B cell (primary cell): ENCODE measurements around the gene RNF126. TPM values are rescaled to one million over a fixed set of nuclear protein-coding genes. Genes with fewer than 3 reads are reported as not detected.
A peak's percentile ranks its signal among the peaks of the same experiment; 100 is the strongest.

Source experiments
- ATAC-seq: fragments of 200-7000 bp; cut with Tn5 transposase; one replicate; pipeline ENCODE4 v1.10.0; 2021; ENCODE audit warnings: low read depth, mild to moderate bottlenecking, moderate number of reproducible peaks, moderate library complexity
- CTCF ChIA-PET: fragments of 350-600 bp; sonication (Branson Sonifier 250); formaldehyde crosslinking; loops from one replicate; lab custom pipeline; 2021; ENCODE audit warnings: antibody characterized with exemption, inconsistent platforms; lab: Charles Lee
- POLR2A ChIA-PET: fragments of 350-600 bp; sonication (Branson Sonifier 250); formaldehyde crosslinking; loops from one replicate; lab custom pipeline; 2021; ENCODE audit warnings: antibody characterized with exemption; lab: Charles Lee
- DNase-seq: peaks from one replicate; pipeline ENCODE4 v3.0.0; 2013
- H2AFZ ChIP-seq: 2 replicates; pipeline ENCODE4 v1.6.1; 2012; ENCODE audit warnings: mild to moderate bottlenecking, low read depth, low read length; ENCODE audit not compliant: insufficient read depth, poor library complexity, severe bottlenecking
- H3K27ac ChIP-seq, 2 donors: 1 replicate in 1 of 2; 2 replicates in 1 of 2; pipeline ENCODE4 v1.5.1; 2012 to 2013; ENCODE audit warnings: low read length in 2 of 2, mild to moderate bottlenecking in 2 of 2, moderate library complexity in 1 of 2
- H3K27me3 ChIP-seq, 4 experiments: fragments of 200-600 bp in 1 of 4; sonication (generic) in 1 of 4; replicated peaks in 1 of 4; 1 replicate in 2 of 4; 2 replicates in 2 of 4; pipeline versions ENCODE4 v1.6.1 to v1.7.0; 2013 to 2016; ENCODE audit warnings: low read length in 3 of 4, mild to moderate bottlenecking in 2 of 4, mixed read lengths in 1 of 4, moderate library complexity in 1 of 4; ENCODE audit not compliant: insufficient read depth in 4 of 4, control insufficient read depth in 3 of 4; ENCODE audit errors: control extremely low read depth in 1 of 4
- H3K36me3 ChIP-seq, 2 experiments: replicated peaks in 1 of 2; 1 replicate in 1 of 2; 2 replicates in 1 of 2; pipeline versions ENCODE4 v1.6.1 to v1.7.1; 2013; ENCODE audit warnings: low read length in 1 of 2; ENCODE audit not compliant: insufficient read depth in 2 of 2, control insufficient read depth in 1 of 2; ENCODE audit errors: control extremely low read depth in 1 of 2, extremely low read depth in 1 of 2
- H3K4me1 ChIP-seq, 2 donors: fragments of 200-600 bp in 1 of 2; sonication (generic) in 1 of 2; 1 replicate in 1 of 2; 2 replicates in 1 of 2; pipeline versions ENCODE4 v1.5.1 to v1.6.1; 2013 to 2017; ENCODE audit warnings: low read length in 2 of 2; ENCODE audit not compliant: control insufficient read depth in 2 of 2, insufficient read depth in 2 of 2
- H3K4me2 ChIP-seq: replicated peaks from 2 replicates; pipeline ENCODE3; 2012; ENCODE audit warnings: mild to moderate bottlenecking, low read depth, low read length; ENCODE audit not compliant: poor library complexity, severe bottlenecking
- H3K4me3 ChIP-seq, 5 experiments: fragments of 200-600 bp in 1 of 5; sonication (generic) in 1 of 5; 1 replicate in 3 of 5; 2 replicates in 2 of 5; pipeline versions ENCODE4 v1.5.1 to v1.7.0; 2011 to 2016; ENCODE audit warnings: low read length in 4 of 5, mild to moderate bottlenecking in 4 of 5, low read depth in 2 of 5, control low read depth in 1 of 5, moderate library complexity in 1 of 5; ENCODE audit not compliant: insufficient read depth in 1 of 5; ENCODE audit errors: control extremely low read depth in 1 of 5, extremely low read depth in 1 of 5
- H3K79me2 ChIP-seq: fragments of 200-600 bp; sonication (generic); one replicate; pipeline ENCODE4 v1.6.0; 2016; ENCODE audit warnings: low read length; ENCODE audit not compliant: control insufficient read depth, insufficient read depth
- H3K9ac ChIP-seq: fragments of 200-600 bp; sonication (generic); 2 replicates; pipeline ENCODE4 v1.6.1; 2017; ENCODE audit warnings: mild to moderate bottlenecking, low read length, moderate library complexity
- H3K9me3 ChIP-seq, 3 donors: one replicate each; pipeline versions ENCODE4 v1.6.1 to v1.7.1; 2013; ENCODE audit warnings: low read length in 2 of 3; ENCODE audit not compliant: control insufficient read depth in 2 of 3, insufficient read depth in 1 of 3; ENCODE audit errors: control extremely low read depth in 1 of 3
- H4K20me1 ChIP-seq: 2 replicates; pipeline ENCODE4 v1.6.0; 2012; ENCODE audit warnings: mild to moderate bottlenecking, low read length; ENCODE audit not compliant: insufficient read depth, control insufficient read depth, poor library complexity, severe bottlenecking
- H3K27ac Mint-ChIP-seq: one replicate; pipeline ENCODE4 v1.8.0; 2021; ENCODE audit warnings: mixed read lengths
- H3K27me3 Mint-ChIP-seq: one replicate; pipeline ENCODE4 v1.8.0; 2021; ENCODE audit warnings: mixed read lengths
- H3K4me1 Mint-ChIP-seq: one replicate; pipeline ENCODE4 v1.8.0; 2021; ENCODE audit warnings: mixed read lengths
- H3K4me3 Mint-ChIP-seq: one replicate; pipeline ENCODE4 v1.8.0; 2021; ENCODE audit warnings: mixed read lengths
- H3K9me3 Mint-ChIP-seq: one replicate; pipeline ENCODE4 v1.8.0; 2022; ENCODE audit warnings: mixed read lengths; ENCODE audit not compliant: insufficient read depth
- CTCF ChIP-seq: fragments of 200-600 bp; IDR thresholded peaks from one replicate; pipeline ENCODE4 v1.8.0; 2022; ENCODE audit warnings: antibody characterized with exemption, mild to moderate bottlenecking
- EZH2 ChIP-seq: IDR thresholded peaks from 2 replicates; pipeline ENCODE4 v1.6.1; 2012; ENCODE audit warnings: borderline replicate concordance, low read depth, mild to moderate bottlenecking, moderate library complexity, low read length; ENCODE audit not compliant: insufficient read depth, poor library complexity, severe bottlenecking
- WGBS: methylation state at CpG from one replicate; pipeline ENCODE4 v1.1.5; 2013; ENCODE audit warnings: missing lambda C conversion rate; ENCODE audit not compliant: insufficient coverage; 5-methylcytosine and 5-hydroxymethylcytosine counted together
- intact Hi-C: fragments of 100-400 bp; cut with micrococcal nuclease; formaldehyde crosslinking; loops from one replicate; pipeline ENCODE4 v1.10.0; 2022
- polyA plus RNA-seq: library from polyadenylated mRNA; depleted of rRNA; stranded (reverse); fragments of >200 nt; gene quantifications from 2 replicates; pipeline ENCODE4 v1.2.3, GENCODE V29; 2012
- total RNA-seq, 2 donors: library from RNA; stranded (reverse); fragments of 120-200 nt in 1 of 2; gene quantifications; 1 replicate in 1 of 2; 2 replicates in 1 of 2; pipeline versions ENCODE4 v1.2.3 to v1.2.4, GENCODE V29; 2013 to 2022

RNF126 gene
- total and polyA plus RNA-seq, 2 donors (not counting 1 experiment from before 2014, with no cell fraction given): 74.3 to 118 TPM

DNA sequence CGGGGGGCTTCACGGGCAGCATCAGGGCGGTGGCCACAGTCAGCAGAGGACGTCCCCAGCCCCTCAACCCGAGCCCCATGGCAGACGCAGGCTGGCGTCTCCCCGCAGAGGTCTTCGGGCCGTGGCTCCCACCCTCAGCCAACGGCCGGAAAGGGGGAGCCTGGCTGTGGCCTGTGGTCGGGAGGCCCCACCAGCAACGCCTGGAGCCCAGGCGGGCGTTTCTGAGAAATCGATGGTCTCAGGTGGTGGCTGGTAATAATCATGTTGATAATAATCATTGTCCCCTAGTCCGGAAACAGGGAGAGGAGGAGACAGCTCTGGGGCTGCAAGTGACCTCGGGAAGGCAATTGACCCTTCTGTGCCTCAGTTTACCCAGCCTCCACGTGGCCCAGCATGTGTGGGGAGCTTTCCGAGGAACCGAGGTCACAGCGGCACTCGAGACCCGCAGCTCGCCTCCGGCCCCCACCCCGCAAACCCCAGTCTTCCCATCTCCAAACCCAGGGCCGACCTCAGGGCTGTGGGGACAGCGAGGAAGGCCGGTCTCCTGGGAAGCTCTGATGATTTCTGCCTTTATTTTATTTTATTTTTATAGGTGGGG lies 32.4 kb upstream of the RNF126 start, which contains the start of gene PRSS57:
PRSS57 (minus strand) TSS at position 101 of the 598 bp plus-strand sequence; CDS start at position 79, 22 bp downstream.
- Histone ChIP-seq H2AFZ (peak within 1 kb of the TSS; percentile 42), H3K4me3 (no peak within 1 kb of the TSS), H3K79me2 (no peaks in the 10 kb centered on the region), H4K20me1 (no peaks in the 10 kb centered on the region), H3K4me2 (peak within 1 kb of the TSS; percentile 8), H3K9ac (no peak within 1 kb of the TSS), H3K9me3 (peaks cover 0 to 8% (median 0%) of the 10 kb centered on the region in 3 donors), H3K4me1 (peaks cover 7 to 10% of the 10 kb centered on the region in 2 donors), H3K27ac (no peak within 1 kb of the TSS), H3K27me3 (peaks cover 0 to 33% (median 4%) of the 10 kb centered on the region in 4 experiments), H3K36me3 (no peaks in the 10 kb centered on the region)
- 8% methylated on average over 28 of the region's 31 CpGs for WGBS
- TF ChIP-seq EZH2 (no peak), CTCF (no peak)
- Mint-ChIP-seq H3K4me3 (no peak within 1 kb of the TSS), H3K9me3 (no peaks in the 10 kb centered on the region), H3K4me1 (no peaks in the 10 kb centered on the region), H3K27me3 (peaks cover 4% of the 10 kb centered on the region), H3K27ac (no peak within 1 kb of the TSS)
- no peak for DNase-seq
- ATAC-seq: no peak
- CTCF ChIA-PET: interaction anchor here (0.5 to 0.6 kb wide), 2 partner anchors 30 to 61 kb away, joined by 3 to 5 read pairs; no protein-coding TSS in a partner anchor
- POLR2A ChIA-PET: no interaction called here
- intact Hi-C loops: no loop called here
